ENCODE data around the gene ACAD11.
"Not testable (repeated sequence)": the region's sequence is repeated elsewhere in the genome, so short reads cannot be mapped to it uniquely, and the experiment has no call there.

Gene ACAD11

GRCh38 chr3:132606085-132606484 lies 53.5 kb downstream of the ACAD11 start:
- no peak for DNase-seq (ENCODE audit: low read depth in 1 of 2, low spot score in 1 of 2)
- no peak for TF ChIP-seq JUND (IDR thresholded peaks at IDR 0.05; ENCODE audit: low read depth)
- in situ Hi-C loops (cut with HindIII; ENCODE audit: low pct_unique_long_range_greater_than_20kb, low sequenced_read_pairs) = no loop called here

GRCh38 chr3:132605374-132605792 lies 54.2 kb downstream of the ACAD11 start:
- DNase-seq (ENCODE audit: low read depth in 1 of 2, low spot score in 1 of 2) = no peak
- in situ Hi-C loops (cut with HindIII; ENCODE audit: low pct_unique_long_range_greater_than_20kb, low sequenced_read_pairs) = no loop called here
- TF ChIP-seq JUND (IDR thresholded peaks at IDR 0.05; ENCODE audit: low read depth) = no peak

- in situ Hi-C loops (cut with HindIII; ENCODE audit: low pct_unique_long_range_greater_than_20kb, low sequenced_read_pairs); DNase-seq (ENCODE audit: low read depth in 1 of 2, low spot score in 1 of 2): not testable (repeated sequence)
These were observed 59.0 kb downstream of the ACAD11 start for GRCh38 chr3:132600614-132601013.

DNA sequence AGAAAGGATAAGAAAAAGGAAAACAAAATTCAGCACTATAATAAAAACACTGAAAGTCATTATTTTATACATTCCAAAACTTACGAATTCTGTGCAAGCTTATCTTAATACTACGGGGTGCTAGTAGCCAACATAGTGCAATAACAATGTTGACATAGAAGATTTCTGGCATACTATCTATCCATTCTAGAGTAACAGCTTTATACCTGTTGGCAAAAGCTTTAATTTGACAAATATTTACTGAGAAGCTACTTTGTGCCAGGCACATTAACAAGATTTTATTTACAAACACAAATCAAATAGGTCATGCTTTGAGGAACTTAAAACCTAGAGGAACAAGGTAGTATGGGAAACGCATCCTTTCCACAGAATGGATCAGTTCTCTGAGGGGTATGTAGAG lies 61.4 kb downstream of the ACAD11 start:
- in situ Hi-C loops (cut with HindIII; ENCODE audit: low pct_unique_long_range_greater_than_20kb, low sequenced_read_pairs) = no loop called here
- DNase-seq (ENCODE audit: low read depth in 1 of 2, low spot score in 1 of 2) = no peak
- no peak for TF ChIP-seq JUND (IDR thresholded peaks at IDR 0.05; ENCODE audit: low read depth)

- in situ Hi-C loops (cut with HindIII; ENCODE audit: low pct_unique_long_range_greater_than_20kb, low sequenced_read_pairs) = no loop called here
- no peak for TF ChIP-seq JUND (IDR thresholded peaks at IDR 0.05; ENCODE audit: low read depth)
- no peak for DNase-seq (ENCODE audit: low read depth in 1 of 2, low spot score in 1 of 2)
These were observed 61.9 kb downstream of the ACAD11 start for GRCh38 chr3:132597660-132598059.

DNA sequence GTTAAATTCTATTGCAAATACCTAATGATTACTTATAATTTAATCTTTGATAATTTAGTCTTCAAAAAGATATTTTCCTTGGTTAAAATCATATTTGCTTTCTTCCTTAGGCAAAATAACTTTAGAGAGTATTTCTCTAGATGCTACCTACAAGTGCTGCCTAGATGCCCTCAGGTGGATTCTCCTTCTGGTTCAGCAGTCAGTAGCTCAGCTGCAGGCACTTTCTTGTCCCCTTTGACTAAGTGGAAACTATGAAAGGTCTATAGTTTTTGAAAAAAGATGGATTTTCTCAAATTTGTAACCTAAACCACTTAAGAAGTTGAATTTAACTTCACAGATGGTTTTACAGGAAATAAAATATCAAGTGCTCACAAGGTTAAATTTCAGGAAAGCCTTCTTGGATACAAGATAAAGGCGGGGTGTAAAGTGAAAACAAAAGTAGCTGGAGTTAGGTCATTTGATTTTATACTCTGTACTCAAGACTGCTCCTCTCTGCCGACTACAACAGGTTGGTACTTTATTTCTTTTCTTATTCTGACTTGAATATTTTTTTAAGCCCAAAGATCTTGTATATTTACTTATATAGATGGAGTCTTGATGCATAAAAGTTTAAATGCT lies 62.7 kb downstream of the ACAD11 start, which contains the start of gene ACKR4:
Gene ACKR4 (plus strand): TSS at position 455 of the 618 bp plus-strand sequence. CDS start 3,128 bp downstream, outside the sequence.
- no peak for DNase-seq (ENCODE audit: low read depth in 1 of 2, low spot score in 1 of 2)
- TF ChIP-seq JUND (IDR thresholded peaks at IDR 0.05; ENCODE audit: low read depth) = no peak
- in situ Hi-C loops (cut with HindIII; ENCODE audit: low pct_unique_long_range_greater_than_20kb, low sequenced_read_pairs) = no loop called here

GRCh38 chr3:132596326-132596725 lies 63.3 kb downstream of the ACAD11 start:
- TF ChIP-seq JUND (IDR thresholded peaks at IDR 0.05; ENCODE audit: low read depth) = no peak
- in situ Hi-C loops (cut with HindIII; ENCODE audit: low pct_unique_long_range_greater_than_20kb, low sequenced_read_pairs) = no loop called here

GRCh38 chr3:132595014-132595413 lies 64.6 kb downstream of the ACAD11 start:
- no peak for TF ChIP-seq JUND (IDR thresholded peaks at IDR 0.05; ENCODE audit: low read depth)
- DNase-seq (ENCODE audit: low read depth in 1 of 2, low spot score in 1 of 2) = no peak
- in situ Hi-C loops (cut with HindIII; ENCODE audit: low pct_unique_long_range_greater_than_20kb, low sequenced_read_pairs) = no loop called here

More at GRCh38 chr3:132596326-132596725, 63.3 kb downstream of the ACAD11 start:
- DNase-seq (ENCODE audit: low read depth in 1 of 2, low spot score in 1 of 2) = no peak

GRCh38 chr3:132594498-132594897 lies 65.1 kb downstream of the ACAD11 start:
- in situ Hi-C loops (cut with HindIII; ENCODE audit: low pct_unique_long_range_greater_than_20kb, low sequenced_read_pairs) = no loop called here
- no peak for DNase-seq (ENCODE audit: low read depth in 1 of 2, low spot score in 1 of 2)
- TF ChIP-seq JUND (IDR thresholded peaks at IDR 0.05; ENCODE audit: low read depth) = no peak

DNA sequence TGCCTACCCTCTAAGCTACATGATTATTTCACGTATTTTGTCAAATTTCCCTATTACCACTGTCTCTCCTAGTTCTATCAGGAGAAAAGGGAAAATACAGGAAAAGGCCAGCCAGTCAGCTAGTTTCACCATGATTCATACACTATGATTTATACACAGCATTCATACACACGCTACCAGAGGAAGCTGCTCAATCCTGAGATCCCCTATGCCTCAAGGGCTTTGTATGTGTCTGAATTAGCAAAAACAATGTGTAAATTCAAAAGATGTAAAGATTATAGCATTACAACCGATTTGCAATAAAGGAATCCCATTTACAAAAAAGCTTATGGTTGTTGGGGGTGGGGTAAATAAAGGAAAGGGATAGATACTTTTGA lies 65.7 kb downstream of the ACAD11 start:
- no peak for TF ChIP-seq JUND (IDR thresholded peaks at IDR 0.05; ENCODE audit: low read depth)
- in situ Hi-C loops (cut with HindIII; ENCODE audit: low pct_unique_long_range_greater_than_20kb, low sequenced_read_pairs) = no loop called here
- DNase-seq (ENCODE audit: low read depth in 1 of 2, low spot score in 1 of 2) = no peak

- TF ChIP-seq JUND (IDR thresholded peaks at IDR 0.05; ENCODE audit: low read depth) = no peak
- DNase-seq (ENCODE audit: low read depth in 1 of 2, low spot score in 1 of 2) = no peak
- in situ Hi-C loops (cut with HindIII; ENCODE audit: low pct_unique_long_range_greater_than_20kb, low sequenced_read_pairs) = no loop called here
These were observed 66.2 kb downstream of the ACAD11 start for GRCh38 chr3:132593241-132593946.

GRCh38 chr3:132592216-132592615 lies 67.4 kb downstream of the ACAD11 start:
- no peak for DNase-seq (ENCODE audit: low read depth in 1 of 2, low spot score in 1 of 2)
- no peak for TF ChIP-seq JUND (IDR thresholded peaks at IDR 0.05; ENCODE audit: low read depth)
- in situ Hi-C loops (cut with HindIII; ENCODE audit: low pct_unique_long_range_greater_than_20kb, low sequenced_read_pairs) = no loop called here

GRCh38 chr3:132587401-132587800 lies 72.2 kb downstream of the ACAD11 start:
- TF ChIP-seq JUND (IDR thresholded peaks at IDR 0.05; ENCODE audit: low read depth) = no peak
- no peak for DNase-seq (ENCODE audit: low read depth in 1 of 2, low spot score in 1 of 2)
- in situ Hi-C loops (cut with HindIII; ENCODE audit: low pct_unique_long_range_greater_than_20kb, low sequenced_read_pairs) = no loop called here
